Stimulated activated CD4-positive, alpha-beta T cell treated with anti-CD3 and anti-CD28 coated beads, Interleukin-15, amount 100 ng/mL, for 24 hours (primary cell): ENCODE results near the gene ZNF84.

Experiments
- DNase-seq: peaks from one replicate; pipeline ENCODE4 v3.0.0-alpha.2; 2020

ZNF84 gene

DNA sequence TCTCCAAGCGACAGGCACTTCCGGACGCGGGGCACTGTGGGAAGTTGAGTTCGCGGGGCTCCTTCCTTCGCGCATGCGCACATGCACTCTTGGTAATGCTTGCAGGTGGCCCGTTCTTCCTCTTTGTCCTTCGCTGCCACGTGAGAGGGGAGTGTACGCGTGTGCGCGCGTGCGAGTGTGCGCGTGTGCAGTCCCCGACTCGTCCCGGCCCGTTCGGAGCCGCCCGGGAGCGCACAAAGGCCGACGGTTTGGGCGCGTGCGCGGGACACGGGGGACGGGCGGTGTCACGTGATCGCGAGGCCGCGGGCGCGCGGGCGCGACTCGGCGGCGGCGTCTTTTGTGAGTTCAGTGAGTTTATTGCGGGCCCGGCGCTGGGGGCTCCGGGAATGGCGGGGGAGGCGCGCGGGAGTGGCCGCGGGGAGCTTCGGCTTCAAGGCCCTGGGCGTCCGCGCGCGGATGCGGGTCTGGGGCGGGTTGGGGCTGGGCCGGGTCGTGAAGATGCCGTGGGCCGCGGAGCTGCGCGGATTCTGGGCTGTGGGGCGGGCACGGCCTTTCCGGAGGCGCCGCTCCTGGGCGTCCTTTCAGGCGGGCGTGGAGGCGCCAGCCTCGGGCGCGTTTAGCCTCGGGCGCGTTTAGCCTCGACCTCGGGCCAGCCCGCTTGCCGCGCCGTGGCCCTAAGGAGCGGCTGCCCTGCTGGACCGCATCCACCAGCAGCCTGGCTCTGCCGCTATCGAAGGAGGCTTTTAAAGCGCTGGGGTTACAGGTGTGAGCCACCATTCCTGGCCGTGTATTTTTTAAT is at the start of gene ZNF84:
TSS of gene ZNF84 (plus strand) at position 303 of the 799 bp plus-strand sequence. CDS start 3,959 bp downstream, outside the sequence.
- DNase-seq = peak; percentile 97

DNA sequence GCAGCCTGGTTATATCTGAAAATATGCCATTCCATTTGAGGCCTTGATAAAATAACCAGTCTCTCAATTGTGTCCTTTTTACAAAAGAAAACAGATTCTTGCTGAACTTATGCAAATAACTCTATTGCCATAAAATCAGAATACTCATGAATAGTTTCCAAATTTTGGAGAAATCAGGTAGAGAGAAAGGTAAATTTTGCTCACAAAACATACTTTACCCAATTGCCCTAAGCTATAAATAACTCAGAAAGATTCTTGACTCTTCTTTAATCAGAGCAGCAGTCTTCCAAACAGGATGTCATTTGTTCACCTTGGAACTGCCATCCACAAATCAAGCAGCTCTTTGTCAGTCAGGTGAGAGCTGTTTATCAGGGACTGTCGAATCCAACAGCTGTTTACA is 38.6 kb upstream of the ZNF84 start:
- DNase-seq = no peak

DNA sequence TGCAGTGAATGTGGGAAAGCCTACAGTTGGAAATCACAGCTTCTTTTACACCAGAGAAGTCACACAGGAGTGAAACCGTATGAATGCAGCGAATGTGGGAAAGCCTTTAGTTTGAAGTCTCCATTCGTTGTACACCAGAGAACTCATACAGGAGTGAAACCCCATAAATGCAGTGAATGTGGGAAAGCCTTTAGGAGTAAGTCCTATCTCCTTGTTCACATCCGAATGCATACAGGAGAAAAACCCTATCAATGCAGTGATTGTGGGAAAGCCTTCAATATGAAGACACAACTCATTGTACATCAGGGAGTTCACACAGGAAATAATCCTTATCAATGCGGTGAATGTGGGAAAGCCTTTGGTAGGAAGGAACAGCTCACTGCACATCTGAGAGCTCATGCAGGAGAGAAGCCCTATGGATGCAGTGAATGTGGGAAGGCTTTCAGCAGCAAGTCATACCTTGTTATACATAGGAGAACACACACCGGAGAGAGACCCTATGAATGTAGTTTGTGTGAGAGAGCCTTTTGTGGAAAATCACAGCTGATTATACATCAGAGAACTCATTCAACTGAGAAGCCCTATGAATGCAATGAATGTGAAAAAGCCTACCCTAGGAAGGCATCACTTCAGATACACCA is 26.5 kb upstream of the ZNF84 start:
- no peak for DNase-seq

DNA sequence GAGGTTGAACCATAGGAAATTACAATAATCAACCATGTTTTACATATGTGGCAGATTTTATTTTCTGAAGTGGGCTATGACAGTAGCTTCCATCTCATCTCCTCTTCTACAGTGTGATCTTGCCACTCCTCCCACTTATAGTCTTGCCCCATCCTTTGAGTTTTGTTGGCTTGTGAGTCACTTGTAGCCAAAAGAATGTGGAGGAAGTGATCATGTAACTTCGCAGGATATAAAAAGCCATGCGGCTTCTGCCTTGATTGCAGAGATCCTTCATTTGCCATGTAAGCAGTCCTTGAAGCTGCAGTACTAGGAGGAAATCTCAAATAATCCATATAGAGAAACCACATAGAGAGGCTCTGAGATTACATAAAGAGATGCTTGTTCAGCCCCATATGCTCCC is 13.7 kb upstream of the ZNF84 start:
- DNase-seq = no peak

DNA sequence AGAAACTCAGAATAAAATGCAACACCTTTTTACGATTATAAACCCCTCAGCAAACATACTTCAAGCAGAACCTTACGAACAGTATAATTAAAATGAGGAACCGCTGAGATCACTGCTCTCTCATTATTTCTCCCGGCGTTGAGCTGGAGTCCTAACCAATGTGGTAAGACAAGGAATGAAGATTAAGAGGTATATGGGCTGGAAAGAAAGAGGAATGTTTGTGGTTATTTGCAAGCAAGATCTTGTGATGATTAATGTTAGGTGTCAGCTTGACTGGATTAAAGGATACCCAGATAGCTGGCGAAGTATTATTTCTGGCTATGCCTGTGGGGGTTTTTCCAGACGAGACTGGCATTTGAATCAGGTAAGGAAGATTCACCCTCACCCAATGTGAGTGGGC is 10.3 kb upstream of the ZNF84 start:
- no peak for DNase-seq

DNA sequence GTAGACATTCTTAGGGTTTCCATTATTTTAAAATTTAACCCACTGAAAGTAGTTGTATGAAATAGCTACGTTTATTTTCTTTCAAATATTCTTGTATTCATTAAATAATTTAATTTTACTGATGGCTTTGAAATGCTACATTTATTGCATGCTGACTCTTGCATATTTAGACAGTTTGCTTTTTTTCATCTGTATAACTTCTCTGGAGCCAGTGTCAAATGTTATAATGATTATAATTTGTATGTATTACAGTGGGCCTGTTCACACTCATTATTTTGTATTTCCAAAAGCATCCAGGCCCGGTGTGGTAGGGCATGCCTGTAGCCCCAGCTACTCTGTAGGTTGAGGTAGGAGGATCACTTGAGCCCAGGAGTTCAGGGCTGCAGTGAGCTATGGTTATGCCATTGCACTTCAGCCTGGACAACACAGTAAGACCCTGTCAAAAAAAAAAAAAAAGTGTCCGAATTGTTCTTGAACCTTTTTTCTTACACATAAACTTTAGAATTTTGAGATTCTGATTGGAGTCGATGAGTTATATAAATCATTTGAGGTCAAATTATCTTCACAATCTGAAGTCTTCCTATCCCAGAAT is 905 bp downstream of the ZNF84 start:
- no peak for DNase-seq

DNA sequence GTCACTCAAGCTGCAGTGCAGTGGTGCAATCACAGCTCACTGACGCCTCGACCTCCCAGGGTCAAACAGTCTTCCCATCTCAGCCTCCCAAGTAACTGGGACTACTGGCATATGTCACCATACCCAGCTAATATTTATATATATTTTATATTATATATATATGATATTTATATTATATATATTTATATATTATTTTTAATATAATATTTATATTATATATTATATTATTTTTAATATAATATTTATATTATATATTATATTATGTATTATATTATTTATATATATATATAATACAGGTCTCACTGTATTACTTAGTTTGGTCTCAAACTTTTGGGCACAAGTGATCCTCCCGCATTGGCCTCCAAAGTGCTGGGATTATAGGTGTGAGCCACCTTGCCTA is 9.4 kb downstream of the ZNF84 start:
- DNase-seq = no peak

DNA sequence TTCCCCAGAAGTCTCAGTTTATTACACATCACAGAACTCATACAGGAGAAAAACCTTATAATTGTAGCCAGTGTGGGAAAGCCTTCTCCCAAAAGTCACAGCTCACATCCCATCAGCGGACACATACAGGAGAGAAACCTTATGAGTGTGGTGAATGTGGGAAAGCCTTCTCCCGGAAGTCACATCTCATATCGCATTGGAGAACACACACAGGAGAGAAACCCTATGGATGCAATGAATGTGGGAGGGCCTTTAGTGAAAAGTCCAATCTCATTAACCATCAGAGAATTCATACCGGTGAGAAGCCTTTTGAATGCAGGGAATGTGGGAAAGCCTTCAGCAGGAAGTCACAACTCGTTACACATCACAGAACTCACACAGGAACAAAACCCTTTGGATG is 20.1 kb downstream of the ZNF84 start:
- no peak for DNase-seq

DNA sequence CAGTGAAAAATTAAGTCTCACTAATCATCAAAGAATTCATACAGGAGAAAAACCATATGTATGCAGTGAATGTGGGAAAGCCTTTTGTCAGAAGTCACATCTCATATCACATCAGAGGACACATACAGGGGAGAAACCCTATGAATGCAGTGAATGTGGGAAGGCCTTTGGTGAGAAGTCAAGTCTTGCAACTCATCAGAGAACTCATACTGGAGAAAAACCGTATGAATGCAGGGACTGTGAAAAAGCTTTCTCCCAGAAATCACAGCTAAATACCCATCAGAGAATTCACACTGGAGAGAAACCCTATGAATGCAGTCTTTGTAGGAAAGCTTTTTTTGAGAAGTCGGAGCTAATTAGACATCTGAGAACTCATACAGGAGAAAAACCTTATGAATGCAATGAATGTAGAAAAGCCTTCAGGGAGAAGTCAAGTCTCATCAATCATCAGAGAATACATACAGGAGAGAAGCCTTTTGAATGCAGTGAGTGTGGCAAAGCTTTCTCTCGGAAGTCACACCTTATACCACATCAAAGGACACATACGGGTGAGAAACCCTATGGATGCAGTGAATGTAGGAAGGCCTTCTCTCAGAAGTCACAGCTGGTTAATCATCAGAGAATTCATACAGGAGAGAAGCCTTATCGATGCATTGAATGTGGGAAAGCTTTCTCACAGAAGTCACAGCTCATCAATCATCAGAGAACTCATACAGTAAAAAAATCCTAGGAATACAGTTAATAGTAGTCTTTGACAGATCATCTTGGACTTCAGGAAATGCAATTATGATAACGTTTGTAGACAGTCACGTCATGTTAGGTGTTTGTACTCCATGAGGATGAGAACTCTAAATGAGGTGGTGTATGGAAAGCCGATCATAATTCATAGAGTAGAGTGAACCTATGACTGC is 21.1 kb downstream of the ZNF84 start:
- DNase-seq = no peak

DNA sequence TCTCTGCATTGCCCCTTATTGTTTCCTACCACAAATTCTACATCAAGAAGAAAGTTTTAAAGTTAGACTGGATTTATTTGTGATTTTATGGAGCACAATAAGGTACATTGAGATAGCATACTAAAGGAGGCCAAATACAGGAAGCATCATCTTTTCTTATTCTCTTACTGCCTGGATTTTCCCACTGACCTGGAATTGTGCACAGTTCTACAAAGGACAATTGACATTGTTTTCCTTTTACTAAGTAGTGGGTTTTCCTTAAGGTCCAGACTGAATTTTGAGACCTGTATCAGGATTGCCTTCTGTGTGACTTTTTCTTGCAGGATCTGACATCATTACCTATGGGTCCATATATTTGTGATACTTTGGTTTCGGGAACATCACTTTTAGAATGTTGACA is 24.6 kb downstream of the ZNF84 start:
- DNase-seq = no peak

DNA sequence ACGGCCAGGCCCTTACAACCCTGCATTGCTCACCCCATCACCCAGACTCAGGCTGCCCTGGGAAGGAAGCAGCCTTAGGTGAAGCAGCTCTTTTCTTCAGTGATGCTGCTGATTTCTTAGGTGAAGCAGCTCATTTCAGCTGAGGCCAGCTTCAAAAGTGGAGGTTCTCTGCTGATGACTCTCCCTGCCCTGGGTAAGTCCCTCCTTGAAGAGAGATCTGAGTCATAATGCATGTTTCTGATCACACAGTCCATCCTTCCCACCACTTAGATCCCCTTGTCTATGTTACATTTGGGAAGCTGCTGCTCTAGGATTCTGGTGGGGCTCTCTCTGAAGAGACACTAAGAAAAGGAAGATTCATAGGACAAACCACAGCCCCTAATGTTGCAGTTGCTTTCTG is 26.2 kb downstream of the ZNF84 start:
- no peak for DNase-seq

DNA sequence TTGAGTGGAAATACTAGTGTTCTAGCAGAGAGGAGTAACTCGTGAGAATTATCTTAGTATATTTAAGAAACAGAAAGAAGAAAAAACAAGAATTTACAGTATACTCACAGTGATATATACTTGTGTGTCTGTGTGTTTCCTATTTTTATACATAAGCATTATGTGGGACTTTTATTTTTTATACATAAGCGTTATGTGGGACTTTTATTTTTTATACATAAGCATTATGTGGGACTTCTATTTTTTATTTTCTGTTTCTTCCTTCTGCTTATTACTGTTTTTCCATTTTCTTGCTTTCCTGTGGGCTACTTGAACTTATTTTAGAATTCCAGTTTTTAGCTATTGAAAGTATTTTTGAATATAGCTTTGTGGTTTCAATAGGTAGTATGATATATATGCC is 36.5 kb downstream of the ZNF84 start:
- no peak for DNase-seq

DNA sequence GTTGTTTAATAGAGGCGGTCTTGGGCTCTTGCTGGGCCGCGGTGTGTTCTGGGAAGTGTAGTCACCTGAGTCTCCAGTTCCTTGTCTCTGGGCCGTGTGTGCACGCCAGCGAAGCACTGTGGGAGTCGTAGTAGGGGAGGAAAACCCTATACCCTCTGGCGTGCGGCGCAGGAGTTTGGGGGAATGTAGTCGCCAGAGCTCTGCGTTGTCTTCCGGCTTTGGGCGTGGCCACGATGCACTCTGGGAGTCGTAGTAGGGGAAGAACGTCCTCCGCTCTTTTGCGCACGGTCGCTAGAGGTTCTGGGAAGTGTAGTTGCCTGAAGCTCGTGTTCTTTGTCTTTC is 42.7 kb downstream of the ZNF84 start:
- peak; percentile 95 for DNase-seq

DNA sequence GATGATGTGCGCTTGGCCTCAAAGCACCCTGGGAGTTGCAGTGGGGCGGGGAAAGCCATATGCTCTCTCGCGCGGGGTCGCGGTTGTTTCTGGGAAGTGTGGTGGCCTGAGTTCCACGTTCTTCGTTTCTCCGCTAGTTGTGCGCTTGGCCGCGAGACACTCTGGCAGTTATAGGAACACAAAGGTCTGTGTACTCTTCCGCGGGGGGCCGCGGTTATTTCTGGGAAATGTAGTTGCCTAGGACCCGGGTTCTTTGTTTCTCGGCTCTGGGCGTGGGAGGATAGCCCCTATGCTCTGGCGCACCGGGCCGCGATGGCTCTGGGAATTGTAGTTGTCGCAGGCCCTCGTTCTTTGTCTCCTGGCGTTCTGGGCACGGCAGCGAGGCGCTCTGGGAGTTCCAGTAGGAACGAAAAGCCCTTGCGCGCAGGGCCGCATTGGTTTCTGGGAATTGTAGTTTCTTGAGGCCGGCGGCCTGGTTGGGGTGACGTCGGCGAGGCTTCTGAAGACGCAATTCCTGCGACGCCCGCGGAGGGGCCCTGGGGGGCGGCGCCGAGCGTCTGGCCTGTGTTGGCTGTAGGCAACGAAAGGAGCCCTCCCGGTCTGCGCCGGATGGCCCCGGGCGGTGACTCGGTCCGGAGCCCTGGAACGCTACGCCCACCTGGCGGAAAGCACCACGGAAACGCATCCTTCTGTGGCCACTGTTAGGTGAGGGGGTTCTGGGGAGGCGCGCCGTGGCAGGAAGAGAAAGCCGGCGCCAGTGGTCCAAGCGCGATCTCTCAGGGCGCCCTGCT is 43.3 kb downstream of the ZNF84 start, which contains the start of gene ZNF140:
TSS of gene ZNF140 (plus strand) at position 556 of the 791 bp plus-strand sequence. CDS start 398 bp downstream, outside the sequence.
- DNase-seq = peak; percentile 95

DNA sequence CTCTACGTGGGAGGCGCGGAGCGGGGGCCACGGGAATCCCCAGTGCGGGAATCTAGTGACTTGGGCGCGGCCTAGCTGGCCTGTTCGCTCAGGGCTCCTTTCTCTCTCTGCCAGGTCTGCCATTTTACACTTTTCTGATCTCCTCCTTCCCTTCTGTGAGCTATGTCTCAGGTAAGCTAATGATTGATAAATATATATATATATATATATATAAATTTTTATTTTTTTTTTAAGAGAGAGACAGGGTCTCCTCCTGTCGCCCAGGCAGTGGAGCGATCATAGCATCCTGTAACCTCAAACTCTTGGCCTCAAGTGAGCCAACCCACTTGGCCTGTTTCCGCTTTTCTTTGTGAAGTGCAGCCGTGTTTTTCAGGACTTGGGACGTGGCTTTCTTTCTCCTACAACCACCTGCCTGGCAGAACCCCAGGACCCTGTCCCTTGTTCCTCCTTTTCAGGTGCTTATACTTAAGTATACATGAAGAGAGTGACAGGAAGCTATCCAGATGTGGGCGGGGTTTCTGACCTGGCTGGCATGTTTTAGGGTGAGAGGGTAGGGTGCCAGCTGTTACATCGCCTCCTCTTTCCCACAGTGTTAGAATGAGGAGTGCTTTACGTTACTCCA is 44.0 kb downstream of the ZNF84 start:
- DNase-seq = peak; percentile 4

DNA sequence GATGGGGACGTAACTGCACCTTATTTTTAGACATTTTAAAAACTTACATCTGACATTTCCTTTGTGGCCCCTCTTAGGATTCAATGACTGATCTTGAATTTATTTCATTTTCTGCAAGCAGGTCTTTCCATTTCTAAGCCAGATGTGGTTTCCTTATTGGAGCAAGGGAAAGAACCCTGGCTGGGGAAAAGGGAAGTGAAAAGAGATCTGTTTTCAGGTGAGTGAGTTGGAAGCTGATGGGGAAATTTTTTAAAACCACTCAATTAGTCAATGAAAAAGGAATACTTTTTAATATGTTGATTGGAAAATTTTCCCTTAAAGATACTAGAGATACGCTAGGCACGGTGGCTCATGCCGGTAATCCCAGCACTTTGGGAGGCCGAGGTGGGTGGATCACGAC is 46.0 kb downstream of the ZNF84 start:
- DNase-seq = no peak

DNA sequence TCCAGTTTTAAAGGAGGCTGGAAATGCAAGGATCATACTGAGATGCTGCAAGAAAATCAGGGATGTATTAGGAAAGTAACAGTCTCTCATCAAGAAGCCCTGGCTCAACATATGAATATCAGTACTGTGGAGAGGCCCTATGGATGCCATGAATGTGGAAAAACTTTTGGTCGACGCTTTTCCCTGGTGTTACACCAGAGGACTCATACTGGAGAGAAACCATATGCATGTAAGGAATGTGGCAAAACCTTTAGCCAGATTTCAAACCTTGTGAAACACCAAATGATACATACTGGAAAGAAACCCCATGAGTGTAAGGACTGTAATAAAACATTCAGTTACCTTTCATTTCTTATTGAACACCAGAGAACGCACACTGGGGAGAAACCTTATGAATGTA is 68.3 kb downstream of the ZNF84 start:
- no peak for DNase-seq

DNA sequence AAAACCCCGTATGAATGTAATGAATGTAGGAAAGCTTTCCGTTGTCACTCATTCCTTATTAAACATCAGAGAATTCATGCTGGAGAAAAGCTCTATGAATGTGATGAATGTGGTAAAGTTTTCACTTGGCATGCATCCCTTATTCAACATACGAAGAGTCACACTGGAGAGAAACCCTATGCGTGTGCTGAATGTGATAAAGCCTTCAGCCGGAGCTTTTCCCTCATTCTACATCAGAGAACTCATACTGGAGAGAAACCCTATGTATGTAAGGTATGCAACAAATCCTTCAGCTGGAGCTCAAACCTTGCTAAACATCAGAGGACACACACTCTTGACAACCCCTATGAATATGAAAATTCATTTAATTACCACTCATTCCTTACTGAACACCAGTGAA is 68.9 kb downstream of the ZNF84 start:
- DNase-seq = no peak

DNA sequence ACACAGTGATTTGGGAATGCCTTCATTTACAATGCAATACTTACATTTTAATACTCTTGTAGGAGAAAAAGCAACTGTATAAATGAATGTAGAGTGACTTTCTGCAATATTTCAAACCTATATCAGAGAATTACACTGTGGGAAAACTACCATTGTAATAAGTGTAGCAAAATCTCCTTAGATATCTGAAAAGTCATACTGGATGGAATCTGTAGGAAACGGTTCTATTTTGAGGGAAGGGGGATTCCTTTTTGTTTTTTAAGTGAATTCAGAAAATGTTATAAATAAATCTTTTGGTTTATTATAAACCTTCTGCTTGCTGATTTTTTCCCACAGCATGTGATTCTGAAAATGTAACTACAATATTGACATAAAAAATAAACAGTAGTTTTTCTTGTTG is 69.8 kb downstream of the ZNF84 start:
- no peak for DNase-seq

DNA sequence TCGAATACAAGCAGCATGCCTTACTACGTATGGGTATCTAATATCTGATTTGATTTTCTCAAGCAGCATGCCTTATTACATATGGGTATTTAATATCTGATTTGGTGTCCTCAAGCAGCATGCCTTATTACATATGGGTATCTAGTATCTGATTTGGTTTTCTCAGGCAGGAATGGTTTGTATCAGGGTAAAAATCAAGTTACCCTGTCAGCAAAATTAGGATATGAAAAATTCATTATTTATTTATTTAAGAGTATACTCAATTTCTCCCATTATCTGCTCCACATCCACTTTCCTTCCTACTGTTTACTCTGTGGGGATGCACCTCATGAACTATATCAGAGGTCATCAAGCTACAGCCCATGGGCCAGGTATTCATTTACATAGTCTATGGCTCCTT is 70.8 kb downstream of the ZNF84 start:
- no peak for DNase-seq
